NT2/D1 (cell line): Measurements from ENCODE around the gene SMAD6.

Source experiments
- SUZ12 ChIP-seq: IDR thresholded peaks from 2 replicates; pipeline ENCODE4 v1.6.1; 2011; ENCODE audit not compliant: insufficient read length, insufficient read depth; ENCODE audit errors: extremely low read depth
- YY1 ChIP-seq: IDR thresholded peaks from 2 replicates; pipeline ENCODE4 v1.6.1; 2011; ENCODE audit not compliant: insufficient read length, insufficient read depth
- ZNF274 ChIP-seq: IDR thresholded peaks from 2 replicates; pipeline ENCODE4 v1.6.1; 2011; ENCODE audit warnings: mild to moderate bottlenecking, low read depth, low read length

DNA sequence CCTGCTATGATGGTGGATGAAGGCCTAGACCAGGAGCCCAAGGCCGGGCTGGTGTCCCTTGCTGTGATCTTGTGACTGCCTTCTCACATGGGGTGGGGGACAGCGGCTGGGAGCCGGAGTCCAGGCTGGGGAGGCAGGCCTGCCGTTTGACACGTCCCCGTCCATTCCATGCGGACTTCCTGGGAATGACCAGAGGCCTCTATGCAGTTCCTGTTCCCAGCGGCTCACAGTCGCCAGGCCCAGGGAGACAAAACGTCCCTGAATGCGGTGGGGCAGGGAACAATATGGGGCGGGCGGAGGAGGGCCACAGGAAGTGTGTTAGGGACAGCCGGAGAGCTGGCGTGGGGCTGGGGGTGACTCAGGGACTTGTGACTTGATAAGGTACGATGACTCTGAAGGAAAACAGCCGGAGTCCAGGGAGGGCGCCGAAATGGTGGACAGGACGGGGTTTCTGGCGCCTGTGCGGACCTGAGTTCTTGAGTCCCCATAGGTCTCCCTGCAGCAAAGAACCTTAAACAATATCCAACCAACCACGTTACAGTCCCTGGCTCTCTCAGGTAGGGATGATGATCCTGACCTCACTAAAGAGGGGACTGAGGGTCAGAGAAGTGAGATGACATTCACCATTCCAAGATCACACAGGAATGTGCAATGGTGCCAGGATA is 40.5 kb upstream of the SMAD6 start:
- no peak for TF ChIP-seq YY1
- TF ChIP-seq ZNF274, result no peak
- TF ChIP-seq SUZ12, result no peak
